Activated T-cell treated with anti-CD3 and anti-CD28 coated beads, Interleukin-2, amount 50 U/mL, for 72 hours (primary cell): Measurements from ENCODE around the gene PSG6. TPM values are rescaled to one million over a fixed set of nuclear protein-coding genes. Genes with fewer than 3 reads are reported as not detected.
"Not testable (repeated sequence)": the region's sequence is repeated elsewhere in the genome, so short reads cannot be mapped to it uniquely, and the experiment has no call there.

Experiments
- ATAC-seq, 2 donors: fragments of 150-1000 bp; cut with Tn5 transposase; replicated peaks in 1 of 2; 2 replicates each; pipeline ENCODE4 v1.10.0; 2021; ENCODE audit warnings: moderate library complexity in 2 of 2, mild to moderate bottlenecking in 1 of 2
- DNase-seq, 2 donors: peaks; one replicate each; pipeline ENCODE4 v3.0.0; 2021 to 2022; ENCODE audit warnings: mixed read lengths in 1 of 2
- H3K27ac Mint-ChIP-seq: one replicate; pipeline ENCODE4 v1.8.0; 2022; ENCODE audit warnings: mild to moderate bottlenecking, moderate library complexity, mixed read lengths
- H3K27me3 Mint-ChIP-seq: one replicate; pipeline ENCODE4 v1.8.0; 2022; ENCODE audit warnings: low read depth, mixed read lengths
- H3K36me3 Mint-ChIP-seq, 2 donors: one replicate each; pipeline ENCODE4 v1.8.0; 2022; ENCODE audit warnings: mixed read lengths in 2 of 2, mild to moderate bottlenecking in 1 of 2; ENCODE audit not compliant: insufficient read depth in 2 of 2
- H3K4me1 Mint-ChIP-seq: one replicate; pipeline ENCODE4 v1.8.0; 2022; ENCODE audit warnings: low read depth, mixed read lengths
- H3K4me3 Mint-ChIP-seq, 2 donors: one replicate each; pipeline ENCODE4 v1.8.0; 2022; ENCODE audit warnings: mild to moderate bottlenecking in 2 of 2, mixed read lengths in 2 of 2, moderate library complexity in 2 of 2
- H3K9me3 Mint-ChIP-seq, 2 donors: one replicate each; pipeline ENCODE4 v1.8.0; 2022; ENCODE audit warnings: mixed read lengths in 2 of 2
- total RNA-seq, 2 donors: library from RNA; stranded (reverse); gene quantifications; one replicate each; pipeline ENCODE4 v1.2.3, GENCODE V29; 2022

The PSG6 gene
- total RNA-seq, 2 donors from 2014 or later, result not detected

GRCh38 chr19:42897729-42898128 is 20.0 kb downstream of the PSG6 start:
- not testable (repeated sequence) for ATAC-seq, H3K4me3 Mint-ChIP-seq, H3K4me1 Mint-ChIP-seq, H3K36me3 Mint-ChIP-seq, H3K27ac Mint-ChIP-seq, DNase-seq, H3K27me3 Mint-ChIP-seq, H3K9me3 Mint-ChIP-seq

GRCh38 chr19:42890446-42890845 is 27.2 kb downstream of the PSG6 start:
- not testable (repeated sequence) for DNase-seq, H3K27ac Mint-ChIP-seq, H3K9me3 Mint-ChIP-seq, H3K36me3 Mint-ChIP-seq, H3K4me3 Mint-ChIP-seq, H3K4me1 Mint-ChIP-seq, ATAC-seq, H3K27me3 Mint-ChIP-seq

GRCh38 chr19:42887876-42888445 is 29.7 kb downstream of the PSG6 start:
- H3K27ac Mint-ChIP-seq, H3K4me3 Mint-ChIP-seq, DNase-seq, H3K36me3 Mint-ChIP-seq, H3K9me3 Mint-ChIP-seq, H3K4me1 Mint-ChIP-seq, ATAC-seq: not testable (repeated sequence)
- H3K27me3 Mint-ChIP-seq, result peaks cover 17% of the 10 kb centered on the region

- H3K9me3 Mint-ChIP-seq, DNase-seq, H3K4me3 Mint-ChIP-seq, H3K4me1 Mint-ChIP-seq, ATAC-seq, H3K27ac Mint-ChIP-seq, H3K36me3 Mint-ChIP-seq: not testable (repeated sequence)
- H3K27me3 Mint-ChIP-seq, result peaks cover 17% of the 10 kb centered on the region
These were observed 35.0 kb downstream of the PSG6 start for GRCh38 chr19:42882730-42883129.

GRCh38 chr19:42882010-42882409 is 35.7 kb downstream of the PSG6 start:
- H3K9me3 Mint-ChIP-seq, H3K4me1 Mint-ChIP-seq, H3K36me3 Mint-ChIP-seq, ATAC-seq, H3K27ac Mint-ChIP-seq, H3K4me3 Mint-ChIP-seq, DNase-seq: not testable (repeated sequence)
- H3K27me3 Mint-ChIP-seq, result peaks cover 17% of the 10 kb centered on the region

- H3K4me3 Mint-ChIP-seq, ATAC-seq, H3K4me1 Mint-ChIP-seq, DNase-seq, H3K9me3 Mint-ChIP-seq, H3K36me3 Mint-ChIP-seq, H3K27ac Mint-ChIP-seq: not testable (repeated sequence)
- H3K27me3 Mint-ChIP-seq, result peaks cover 17% of the 10 kb centered on the region
These were observed 36.4 kb downstream of the PSG6 start for GRCh38 chr19:42881279-42881678.

GRCh38 chr19:42880621-42881020 is 37.1 kb downstream of the PSG6 start:
- H3K36me3 Mint-ChIP-seq, DNase-seq, H3K27ac Mint-ChIP-seq, ATAC-seq, H3K9me3 Mint-ChIP-seq, H3K4me1 Mint-ChIP-seq, H3K4me3 Mint-ChIP-seq: not testable (repeated sequence)
- peaks cover 14% of the 10 kb centered on the region for H3K27me3 Mint-ChIP-seq

- peaks cover 7% of the 10 kb centered on the region for H3K27me3 Mint-ChIP-seq
- H3K4me3 Mint-ChIP-seq, result no peak within 1 kb of the TSS
- H3K36me3 Mint-ChIP-seq, result no peaks in the 10 kb centered on the region
- no peaks in the 10 kb centered on the region for H3K4me1 Mint-ChIP-seq
- ATAC-seq, result no peak
- no peaks in the 10 kb centered on the region for H3K9me3 Mint-ChIP-seq
- H3K27ac Mint-ChIP-seq, result no peak within 1 kb of the TSS
- no peak for DNase-seq
These were observed 38.1 kb downstream of the PSG6 start, which contains the start of gene PSG1 for GRCh38 chr19:42879613-42880012. TSS of gene PSG1 (minus strand) at chr19:42879713. CDS start at chr19:42879581, 132 bp downstream.

- ATAC-seq, H3K27ac Mint-ChIP-seq, H3K36me3 Mint-ChIP-seq, H3K27me3 Mint-ChIP-seq, H3K4me3 Mint-ChIP-seq, DNase-seq, H3K4me1 Mint-ChIP-seq, H3K9me3 Mint-ChIP-seq: not testable (repeated sequence)
These were observed 41.1 kb downstream of the PSG6 start for GRCh38 chr19:42876596-42876995.

- H3K9me3 Mint-ChIP-seq, DNase-seq, H3K27me3 Mint-ChIP-seq, H3K36me3 Mint-ChIP-seq, H3K4me3 Mint-ChIP-seq, H3K27ac Mint-ChIP-seq, ATAC-seq, H3K4me1 Mint-ChIP-seq: not testable (repeated sequence)
These were observed 41.8 kb downstream of the PSG6 start for GRCh38 chr19:42875881-42876280.

- not testable (repeated sequence) for H3K36me3 Mint-ChIP-seq, H3K4me3 Mint-ChIP-seq, H3K27me3 Mint-ChIP-seq, H3K4me1 Mint-ChIP-seq, H3K27ac Mint-ChIP-seq, H3K9me3 Mint-ChIP-seq, ATAC-seq, DNase-seq
These were observed 42.5 kb downstream of the PSG6 start for GRCh38 chr19:42874901-42875813.

- not testable (repeated sequence) for DNase-seq, H3K27me3 Mint-ChIP-seq, H3K4me1 Mint-ChIP-seq, H3K27ac Mint-ChIP-seq, ATAC-seq, H3K36me3 Mint-ChIP-seq, H3K4me3 Mint-ChIP-seq, H3K9me3 Mint-ChIP-seq
These were observed 43.6 kb downstream of the PSG6 start for GRCh38 chr19:42874136-42874535.

GRCh38 chr19:42872608-42873007 is 45.1 kb downstream of the PSG6 start:
- H3K27me3 Mint-ChIP-seq, result no peaks in the 10 kb centered on the region
- no peaks in the 10 kb centered on the region for H3K9me3 Mint-ChIP-seq
- H3K27ac Mint-ChIP-seq, result no peak overlapping the region
- ATAC-seq, result no peak
- DNase-seq, result no peak
- no peaks in the 10 kb centered on the region for H3K36me3 Mint-ChIP-seq
- H3K4me3 Mint-ChIP-seq, result no peak overlapping the region
- no peaks in the 10 kb centered on the region for H3K4me1 Mint-ChIP-seq

GRCh38 chr19:42857544-42857867 is 60.2 kb downstream of the PSG6 start:
- Mint-ChIP-seq H3K4me1 (no peaks in the 10 kb centered on the region), H3K9me3 (peaks cover 0 to 1% of the 10 kb centered on the region in 2 donors), H3K36me3 (no peaks in the 10 kb centered on the region), H3K4me3 (no peak overlapping the region), H3K27ac (no peak overlapping the region), H3K27me3 (no peaks in the 10 kb centered on the region)
- DNase-seq (no peak), ATAC-seq (no peak)
